Liver (tissue), 3 donors: Measurements from ENCODE around the gene TRNT1.

Experiments
- ATF3 ChIP-seq: IDR thresholded peaks from 2 replicates; pipeline ENCODE4 v1.6.1; 2016; ENCODE audit warnings: antibody characterized with exemption
- CTCF ChIP-seq: fragments of 150-350 bp; IDR thresholded peaks from 2 replicates; pipeline ENCODE4 v1.5.1; 2017; ENCODE audit warnings: improper control_type of control experiment, low read depth, low read length; ENCODE audit not compliant: missing input control
- EGR1 ChIP-seq, 2 donors: IDR thresholded peaks; 2 replicates each; pipeline ENCODE4 v1.6.1; 2016 to 2018; ENCODE audit warnings: antibody characterized with exemption in 2 of 2, low read depth in 2 of 2
- GABPA ChIP-seq, 2 donors: IDR thresholded peaks in 1 of 2; conservative IDR thresholded peaks in 1 of 2; 2 replicates each; pipeline ENCODE4 v1.6.1; 2016; ENCODE audit warnings: antibody characterized with exemption in 2 of 2, mild to moderate bottlenecking in 1 of 2, moderate library complexity in 1 of 2
- JUND ChIP-seq, 2 donors: IDR thresholded peaks; 2 replicates each; pipeline ENCODE4 v1.6.1; 2016; ENCODE audit warnings: antibody characterized with exemption in 2 of 2
- RAD21 ChIP-seq, 2 donors: IDR thresholded peaks; 2 replicates each; pipeline ENCODE4 v1.6.1; 2016; ENCODE audit warnings: antibody characterized with exemption in 2 of 2, mild to moderate bottlenecking in 2 of 2
- RXRA ChIP-seq, 2 donors: IDR thresholded peaks; 2 replicates each; pipeline ENCODE4 v1.6.1; 2017 to 2018; ENCODE audit warnings: antibody characterized with exemption in 2 of 2, mild to moderate bottlenecking in 1 of 2
- SP1 ChIP-seq: IDR thresholded peaks from 2 replicates; pipeline ENCODE4 v1.6.1; 2018; ENCODE audit warnings: antibody characterized with exemption, mild to moderate bottlenecking
- TAF1 ChIP-seq: conservative IDR thresholded peaks from 2 replicates; pipeline ENCODE4 v1.6.1; 2016; ENCODE audit warnings: antibody characterized with exemption, mild to moderate bottlenecking
- YY1 ChIP-seq: IDR thresholded peaks from 2 replicates; pipeline ENCODE4 v1.6.1; 2016; ENCODE audit warnings: antibody characterized with exemption, mild to moderate bottlenecking
- ZBTB33 ChIP-seq: IDR thresholded peaks from 2 replicates; pipeline ENCODE4 v1.6.1; 2016; ENCODE audit warnings: antibody characterized with exemption
- donor health status: healthy.
- donor health status: healthy.

- TF ChIP-seq RAD21 (IDR thresholded peaks at IDR 0.05) (no peak), JUND (IDR thresholded peaks at IDR 0.05) (no peak), TAF1 (no peak), ZBTB33 (no peak), CTCF (no peak), SP1 (no peak), YY1 (no peak), ATF3 (no peak), EGR1 (IDR thresholded peaks at IDR 0.05; ENCODE audit: low read depth in 2 of 2) (no peak), RXRA (IDR thresholded peaks at IDR 0.05) (no peak), GABPA (IDR thresholded peaks at IDR 0.05 in 1 of 2, conservative IDR thresholded peaks at IDR 0.05 in 1 of 2) (no peak)
Observed at GRCh38 chr3:3110299-3110630, 16.5 kb upstream of the TRNT1 start, which contains the start of gene IL5RA.
